Measurements from ENCODE around the gene CDKN2B. TPM values are rescaled to one million over a fixed set of nuclear protein-coding genes. Genes with fewer than 3 reads are reported as not detected.

The CDKN2B gene
- polyA plus RNA-seq, 2 of the 4 experiments (the other 2 are of a cell fraction), result not detected

DNA sequence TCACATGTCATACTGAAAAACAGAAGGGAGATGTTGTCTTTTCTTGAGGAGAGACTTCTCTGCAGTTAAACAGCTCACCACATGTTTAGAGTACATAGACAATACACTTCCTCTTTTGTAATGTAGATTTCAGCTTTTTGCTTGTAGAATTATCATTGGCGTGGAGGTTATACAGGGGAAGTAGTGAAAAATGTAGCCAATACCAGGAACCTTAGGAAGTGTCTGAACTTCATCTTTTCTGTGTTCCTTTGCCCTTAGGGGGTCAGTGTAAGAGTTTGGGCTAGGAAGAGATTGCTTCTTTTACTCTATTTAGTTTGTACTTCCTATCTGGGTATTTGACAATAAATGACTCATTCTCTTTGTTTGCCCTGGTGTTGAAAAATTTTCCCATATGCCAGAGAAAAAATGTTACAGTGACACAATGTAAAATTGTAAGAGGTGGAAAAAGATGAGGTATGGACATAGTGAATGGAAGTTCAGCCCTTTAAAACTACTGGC lies 21.0 kb upstream of the CDKN2B start (continued):
- TF ChIP-seq, protein P1, sequence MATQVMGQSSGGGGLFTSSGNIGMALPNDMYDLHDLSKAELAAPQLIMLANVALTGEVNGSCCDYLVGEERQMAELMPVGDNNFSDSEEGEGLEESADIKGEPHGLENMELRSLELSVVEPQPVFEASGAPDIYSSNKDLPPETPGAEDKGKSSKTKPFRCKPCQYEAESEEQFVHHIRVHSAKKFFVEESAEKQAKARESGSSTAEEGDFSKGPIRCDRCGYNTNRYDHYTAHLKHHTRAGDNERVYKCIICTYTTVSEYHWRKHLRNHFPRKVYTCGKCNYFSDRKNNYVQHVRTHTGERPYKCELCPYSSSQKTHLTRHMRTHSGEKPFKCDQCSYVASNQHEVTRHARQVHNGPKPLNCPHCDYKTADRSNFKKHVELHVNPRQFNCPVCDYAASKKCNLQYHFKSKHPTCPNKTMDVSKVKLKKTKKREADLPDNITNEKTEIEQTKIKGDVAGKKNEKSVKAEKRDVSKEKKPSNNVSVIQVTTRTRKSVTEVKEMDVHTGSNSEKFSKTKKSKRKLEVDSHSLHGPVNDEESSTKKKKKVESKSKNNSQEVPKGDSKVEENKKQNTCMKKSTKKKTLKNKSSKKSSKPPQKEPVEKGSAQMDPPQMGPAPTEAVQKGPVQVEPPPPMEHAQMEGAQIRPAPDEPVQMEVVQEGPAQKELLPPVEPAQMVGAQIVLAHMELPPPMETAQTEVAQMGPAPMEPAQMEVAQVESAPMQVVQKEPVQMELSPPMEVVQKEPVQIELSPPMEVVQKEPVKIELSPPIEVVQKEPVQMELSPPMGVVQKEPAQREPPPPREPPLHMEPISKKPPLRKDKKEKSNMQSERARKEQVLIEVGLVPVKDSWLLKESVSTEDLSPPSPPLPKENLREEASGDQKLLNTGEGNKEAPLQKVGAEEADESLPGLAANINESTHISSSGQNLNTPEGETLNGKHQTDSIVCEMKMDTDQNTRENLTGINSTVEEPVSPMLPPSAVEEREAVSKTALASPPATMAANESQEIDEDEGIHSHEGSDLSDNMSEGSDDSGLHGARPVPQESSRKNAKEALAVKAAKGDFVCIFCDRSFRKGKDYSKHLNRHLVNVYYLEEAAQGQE (IDR thresholded peaks at IDR 0.05), result no peak
- TF ChIP-seq, protein P2, sequence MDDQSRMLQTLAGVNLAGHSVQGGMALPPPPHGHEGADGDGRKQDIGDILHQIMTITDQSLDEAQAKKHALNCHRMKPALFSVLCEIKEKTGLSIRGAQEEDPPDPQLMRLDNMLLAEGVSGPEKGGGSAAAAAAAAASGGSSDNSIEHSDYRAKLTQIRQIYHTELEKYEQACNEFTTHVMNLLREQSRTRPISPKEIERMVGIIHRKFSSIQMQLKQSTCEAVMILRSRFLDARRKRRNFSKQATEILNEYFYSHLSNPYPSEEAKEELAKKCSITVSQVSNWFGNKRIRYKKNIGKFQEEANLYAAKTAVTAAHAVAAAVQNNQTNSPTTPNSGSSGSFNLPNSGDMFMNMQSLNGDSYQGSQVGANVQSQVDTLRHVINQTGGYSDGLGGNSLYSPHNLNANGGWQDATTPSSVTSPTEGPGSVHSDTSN (IDR thresholded peaks at IDR 0.05), result no peak
- TF ChIP-seq JUNB (IDR thresholded peaks at IDR 0.05) (no peak), FOXS1 (CRISPR knock-in tag; IDR thresholded peaks at IDR 0.05) (no peak), MAZ (IDR thresholded peaks at IDR 0.05; ENCODE audit: borderline replicate concordance, low read depth, low read length) (no peak), ZNF302 (CRISPR knock-in tag; IDR thresholded peaks at IDR 0.05) (no peak), RARB (CRISPR knock-in tag; IDR thresholded peaks at IDR 0.05) (no peak), KDM5A (IDR thresholded peaks at IDR 0.05) (no peak)

DNA sequence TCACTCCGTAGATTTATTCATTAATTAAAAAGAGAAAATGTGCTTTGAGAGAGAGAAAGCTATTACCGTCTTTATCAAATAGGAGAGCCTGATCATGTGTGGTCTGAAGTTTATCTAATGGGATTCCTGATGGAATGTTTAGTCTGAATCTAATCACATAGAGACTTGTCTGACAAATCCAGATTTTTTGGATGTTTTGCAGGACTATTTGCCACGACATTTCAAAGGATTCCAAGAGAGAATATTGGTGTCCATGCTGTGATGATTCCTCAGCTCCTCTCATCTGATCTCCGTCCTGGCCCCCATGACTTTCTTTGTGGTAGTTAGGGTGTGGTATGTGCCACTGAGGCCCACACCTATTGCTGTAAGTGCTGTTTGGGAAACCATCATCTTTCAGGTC lies 20.1 kb upstream of the CDKN2B start:
- no CpG with 5 or more reads among the region's 4 CpGs for WGBS (ENCODE audit: missing lambda C conversion rate)
- no peak overlapping the region for H3K27ac ChIP-seq
- no peaks in the 10 kb centered on the region for H3K9me3 ChIP-seq
- no peak for TF ChIP-seq TP53 (CRISPR knock-in tag; IDR thresholded peaks at IDR 0.05)
- TF ChIP-seq RARB (CRISPR knock-in tag; IDR thresholded peaks at IDR 0.05), result no peak
- TF ChIP-seq MAFK (IDR thresholded peaks at IDR 0.05; ENCODE audit: partially characterized antibody), result no peak
- TF ChIP-seq HEYL (CRISPR knock-in tag; IDR thresholded peaks at IDR 0.05), result no peak
- no peak for TF ChIP-seq POLR2A (IDR thresholded peaks at IDR 0.05; ENCODE audit: low read length)
- TF ChIP-seq, protein P3, sequence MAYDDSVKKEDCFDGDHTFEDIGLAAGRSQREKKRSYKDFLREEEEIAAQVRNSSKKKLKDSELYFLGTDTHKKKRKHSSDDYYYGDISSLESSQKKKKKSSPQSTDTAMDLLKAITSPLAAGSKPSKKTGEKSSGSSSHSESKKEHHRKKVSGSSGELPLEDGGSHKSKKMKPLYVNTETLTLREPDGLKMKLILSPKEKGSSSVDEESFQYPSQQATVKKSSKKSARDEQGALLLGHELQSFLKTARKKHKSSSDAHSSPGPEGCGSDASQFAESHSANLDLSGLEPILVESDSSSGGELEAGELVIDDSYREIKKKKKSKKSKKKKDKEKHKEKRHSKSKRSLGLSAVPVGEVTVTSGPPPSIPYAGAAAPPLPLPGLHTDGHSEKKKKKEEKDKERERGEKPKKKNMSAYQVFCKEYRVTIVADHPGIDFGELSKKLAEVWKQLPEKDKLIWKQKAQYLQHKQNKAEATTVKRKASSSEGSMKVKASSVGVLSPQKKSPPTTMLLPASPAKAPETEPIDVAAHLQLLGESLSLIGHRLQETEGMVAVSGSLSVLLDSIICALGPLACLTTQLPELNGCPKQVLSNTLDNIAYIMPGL (CRISPR knock-in tag; IDR thresholded peaks at IDR 0.05; ENCODE audit: borderline replicate concordance), result no peak
- TF ChIP-seq, protein P4, sequence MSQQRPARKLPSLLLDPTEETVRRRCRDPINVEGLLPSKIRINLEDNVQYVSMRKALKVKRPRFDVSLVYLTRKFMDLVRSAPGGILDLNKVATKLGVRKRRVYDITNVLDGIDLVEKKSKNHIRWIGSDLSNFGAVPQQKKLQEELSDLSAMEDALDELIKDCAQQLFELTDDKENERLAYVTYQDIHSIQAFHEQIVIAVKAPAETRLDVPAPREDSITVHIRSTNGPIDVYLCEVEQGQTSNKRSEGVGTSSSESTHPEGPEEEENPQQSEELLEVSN (IDR thresholded peaks at IDR 0.05; ENCODE audit: borderline replicate concordance, low read depth), result no peak
- no peak for TF ChIP-seq RAD21 (conservative IDR thresholded peaks at IDR 0.05 in 1 of 2, IDR thresholded peaks at IDR 0.05 in 1 of 2)
- no peak for TF ChIP-seq CEBPB (IDR thresholded peaks at IDR 0.05)
- no peak for TF ChIP-seq HOXA7 (CRISPR knock-in tag; IDR thresholded peaks at IDR 0.05)
- ChIA-PET POLR2A (no interaction called here), CTCF (no interaction called here)
- no peak overlapping the region for H3K4me2 ChIP-seq
- ATAC-seq, result no peak
- no peaks in the 10 kb centered on the region for H3K4me1 ChIP-seq
- FAIRE-seq, result no peak
- no peak overlapping the region for H3K4me3 ChIP-seq
- DNase-seq (ENCODE audit: low read depth in 1 of 2, low spot score in 1 of 2), result no peak

DNA sequence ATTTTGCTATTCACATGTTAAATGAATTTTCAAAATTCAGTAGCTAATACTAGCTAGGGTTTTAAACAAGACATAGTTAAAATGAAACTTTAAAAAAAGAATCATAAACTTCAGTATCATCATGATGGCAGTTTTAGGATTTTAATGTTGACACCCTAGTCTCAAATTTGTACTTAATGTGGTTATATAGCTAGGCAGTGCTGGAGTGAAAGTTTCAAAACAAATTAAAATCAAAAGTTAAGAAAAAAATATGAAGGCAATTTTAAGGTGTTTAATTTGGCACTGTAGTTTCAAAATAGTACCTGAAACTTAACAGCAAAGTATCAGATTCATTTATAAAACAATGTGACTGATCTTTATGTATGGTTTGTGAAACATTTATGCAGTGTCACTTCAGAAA lies 19.3 kb upstream of the CDKN2B start:
- FAIRE-seq (no peak), ATAC-seq (no peak), DNase-seq (ENCODE audit: low read depth in 1 of 2, low spot score in 1 of 2) (no peak)
- no peak for TF ChIP-seq FOSB (CRISPR knock-in tag; IDR thresholded peaks at IDR 0.05)
- no peak for TF ChIP-seq TP53 (CRISPR knock-in tag; IDR thresholded peaks at IDR 0.05)
- no peak for TF ChIP-seq GATA3 (IDR thresholded peaks at IDR 0.05; ENCODE audit: borderline replicate concordance)
- no peak for TF ChIP-seq CHD2 (IDR thresholded peaks at IDR 0.05; ENCODE audit: low read length, partially characterized antibody)
- TF ChIP-seq HEYL (CRISPR knock-in tag; IDR thresholded peaks at IDR 0.05), result no peak
- no peak for TF ChIP-seq EHMT2 (IDR thresholded peaks at IDR 0.05; ENCODE audit: low read depth)
- no peak for TF ChIP-seq EP300 (IDR thresholded peaks at IDR 0.05)
- TF ChIP-seq, protein P5, sequence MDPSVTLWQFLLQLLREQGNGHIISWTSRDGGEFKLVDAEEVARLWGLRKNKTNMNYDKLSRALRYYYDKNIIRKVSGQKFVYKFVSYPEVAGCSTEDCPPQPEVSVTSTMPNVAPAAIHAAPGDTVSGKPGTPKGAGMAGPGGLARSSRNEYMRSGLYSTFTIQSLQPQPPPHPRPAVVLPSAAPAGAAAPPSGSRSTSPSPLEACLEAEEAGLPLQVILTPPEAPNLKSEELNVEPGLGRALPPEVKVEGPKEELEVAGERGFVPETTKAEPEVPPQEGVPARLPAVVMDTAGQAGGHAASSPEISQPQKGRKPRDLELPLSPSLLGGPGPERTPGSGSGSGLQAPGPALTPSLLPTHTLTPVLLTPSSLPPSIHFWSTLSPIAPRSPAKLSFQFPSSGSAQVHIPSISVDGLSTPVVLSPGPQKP (IDR thresholded peaks at IDR 0.05; ENCODE audit: low read depth, low read length), result no peak
- no peak for TF ChIP-seq NR3C1 (IDR thresholded peaks at IDR 0.05)
- no peak for TF ChIP-seq SREBF2 (IDR thresholded peaks at IDR 0.05)
- TF ChIP-seq KDM5A (IDR thresholded peaks at IDR 0.05), result no peak
- TF ChIP-seq, protein P2 (IDR thresholded peaks at IDR 0.05), result no peak
- H3K4me3 ChIP-seq, result no peak overlapping the region
- no peaks in the 10 kb centered on the region for H3K9me3 ChIP-seq
- ChIA-PET POLR2A (no interaction called here), CTCF (no interaction called here)
- H3K4me2 ChIP-seq, result no peak overlapping the region
- no peak overlapping the region for H3K27ac ChIP-seq
- no peaks in the 10 kb centered on the region for H3K4me1 ChIP-seq
